ENCODE data around the gene SULT2B1. TPM values are rescaled to one million over a fixed set of nuclear protein-coding genes. Genes with fewer than 3 reads are reported as not detected.

SULT2B1 gene
- total and polyA plus RNA-seq, 2 donors (not counting 1 experiment from before 2014, with no cell fraction given), result 0.10 to 0.33 TPM

- Histone ChIP-seq H3K27me3 (ENCODE audit: control insufficient read depth, insufficient read depth, low read length) (no peaks in the 10 kb centered on the region), H3K4me1 (ENCODE audit: control insufficient read depth, extremely low read depth, insufficient read depth, low read length) (peaks cover 9% of the 10 kb centered on the region), H3K79me2 (ENCODE audit: control insufficient read depth, insufficient read depth, low read length) (peaks cover 2% of the 10 kb centered on the region), H3K4me3 (replicated peaks in 1 of 4; ENCODE audit: control extremely low read depth in 1 of 4, insufficient read depth in 1 of 4, low read depth in 3 of 4, low read length in 4 of 4) (peak overlapping the region; percentile 46 to 65 (median 54)), H3K9ac (ENCODE audit: insufficient read depth, low read length) (peak overlapping the region; percentile 59), H3K36me3 (ENCODE audit: control insufficient read depth, insufficient read depth, low read length) (peaks cover 4% of the 10 kb centered on the region), H3K4me2 (ENCODE audit: extremely low read depth, insufficient read depth, low read length) (peak overlapping the region; percentile 87), H3K9me3 (ENCODE audit: control insufficient read depth, insufficient read depth, low read depth, low read length) (no peaks in the 10 kb centered on the region), H3K27ac (ENCODE audit: insufficient read depth, low read length) (peak overlapping the region; percentile 56), H2AFZ (ENCODE audit: low read length) (no peak overlapping the region), H4K20me1 (ENCODE audit: control insufficient read depth, extremely low read depth, insufficient read depth, low read length) (no peaks in the 10 kb centered on the region)
- DNase-seq (ENCODE audit: low read depth in 2 of 2), result no peak
- TF ChIP-seq EZH2 (IDR thresholded peaks at IDR 0.05; ENCODE audit: low read length, missing control alignments) (no peak), CTCF (conservative IDR thresholded peaks at IDR 0.05 in 1 of 2, IDR thresholded peaks at IDR 0.05 in 1 of 2; ENCODE audit: low read depth in 1 of 2, low read length in 2 of 2) (no peak)
Observed at GRCh38 chr19:48624791-48625723, 73.1 kb downstream of the SULT2B1 start.

- Histone ChIP-seq H3K27me3 (ENCODE audit: control insufficient read depth, insufficient read depth, low read length) (no peaks in the 10 kb centered on the region), H3K27ac (ENCODE audit: insufficient read depth, low read length) (no peak overlapping the region), H3K4me2 (ENCODE audit: extremely low read depth, insufficient read depth, low read length) (no peak overlapping the region), H3K4me1 (ENCODE audit: control insufficient read depth, extremely low read depth, insufficient read depth, low read length) (peaks cover 15% of the 10 kb centered on the region), H3K4me3 (replicated peaks in 1 of 4; ENCODE audit: control extremely low read depth in 1 of 4, insufficient read depth in 1 of 4, low read depth in 3 of 4, low read length in 4 of 4) (no peak overlapping the region), H3K79me2 (ENCODE audit: control insufficient read depth, insufficient read depth, low read length) (no peaks in the 10 kb centered on the region), H4K20me1 (ENCODE audit: control insufficient read depth, extremely low read depth, insufficient read depth, low read length) (no peaks in the 10 kb centered on the region), H3K36me3 (ENCODE audit: control insufficient read depth, insufficient read depth, low read length) (peaks cover 4% of the 10 kb centered on the region), H2AFZ (ENCODE audit: low read length) (no peak overlapping the region), H3K9me3 (ENCODE audit: control insufficient read depth, insufficient read depth, low read depth, low read length) (no peaks in the 10 kb centered on the region), H3K9ac (ENCODE audit: insufficient read depth, low read length) (no peak overlapping the region)
- no peak for TF ChIP-seq EZH2 (IDR thresholded peaks at IDR 0.05; ENCODE audit: low read length, missing control alignments)
- TF ChIP-seq CTCF (conservative IDR thresholded peaks at IDR 0.05 in 1 of 2, IDR thresholded peaks at IDR 0.05 in 1 of 2; ENCODE audit: low read depth in 1 of 2, low read length in 2 of 2), result no peak
- DNase-seq (ENCODE audit: low read depth in 2 of 2), result no peak
Observed at GRCh38 chr19:48625891-48626327, 73.9 kb downstream of the SULT2B1 start.

DNA sequence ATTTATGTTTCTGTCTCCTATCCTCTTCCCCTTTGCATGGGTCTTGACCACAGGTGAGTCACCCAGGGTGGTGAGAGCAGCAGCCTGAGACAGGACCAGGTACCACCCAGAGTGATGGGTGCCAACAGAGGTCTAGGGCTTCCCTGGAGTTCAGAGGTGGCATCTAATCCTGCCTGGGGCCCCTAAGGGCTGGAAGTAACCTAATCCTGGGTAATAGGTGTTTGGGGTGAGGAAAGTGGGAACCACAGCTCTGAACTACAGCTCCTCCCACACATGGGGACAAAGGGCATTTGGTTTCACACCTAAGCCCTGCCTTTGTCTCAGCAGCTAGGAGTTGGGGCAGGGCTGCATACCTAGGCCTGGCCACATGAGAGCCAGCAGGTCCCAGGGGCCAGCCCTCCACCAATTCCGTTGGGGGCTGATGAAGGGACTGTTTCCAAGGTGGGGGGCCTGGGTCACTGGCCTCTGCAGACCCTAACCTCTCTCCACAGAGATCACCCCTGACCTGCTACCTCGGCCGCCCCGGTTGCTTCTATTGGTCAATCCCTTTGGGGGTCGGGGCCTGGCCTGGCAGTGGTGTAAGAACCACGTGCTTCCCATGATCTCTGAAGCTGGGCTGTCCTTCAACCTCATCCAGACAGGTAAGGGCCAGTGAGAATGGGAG, 75.4 kb downstream of the SULT2B1 start:
- Histone ChIP-seq H3K27me3 (ENCODE audit: control insufficient read depth, insufficient read depth, low read length) (no peaks in the 10 kb centered on the region), H3K79me2 (ENCODE audit: control insufficient read depth, insufficient read depth, low read length) (no peaks in the 10 kb centered on the region), H3K9ac (ENCODE audit: insufficient read depth, low read length) (no peak overlapping the region), H4K20me1 (ENCODE audit: control insufficient read depth, extremely low read depth, insufficient read depth, low read length) (no peaks in the 10 kb centered on the region), H3K27ac (ENCODE audit: insufficient read depth, low read length) (no peak overlapping the region), H2AFZ (ENCODE audit: low read length) (no peak overlapping the region), H3K4me1 (ENCODE audit: control insufficient read depth, extremely low read depth, insufficient read depth, low read length) (peaks cover 16% of the 10 kb centered on the region), H3K4me3 (replicated peaks in 1 of 4; ENCODE audit: control extremely low read depth in 1 of 4, insufficient read depth in 1 of 4, low read depth in 3 of 4, low read length in 4 of 4) (no peak overlapping the region), H3K9me3 (ENCODE audit: control insufficient read depth, insufficient read depth, low read depth, low read length) (no peaks in the 10 kb centered on the region), H3K4me2 (ENCODE audit: extremely low read depth, insufficient read depth, low read length) (no peak overlapping the region), H3K36me3 (ENCODE audit: control insufficient read depth, insufficient read depth, low read length) (peaks cover 4% of the 10 kb centered on the region)
- no peak for DNase-seq (ENCODE audit: low read depth in 2 of 2)
- no peak for TF ChIP-seq CTCF (conservative IDR thresholded peaks at IDR 0.05 in 1 of 2, IDR thresholded peaks at IDR 0.05 in 1 of 2; ENCODE audit: low read depth in 1 of 2, low read length in 2 of 2)
- TF ChIP-seq EZH2 (IDR thresholded peaks at IDR 0.05; ENCODE audit: low read length, missing control alignments), result no peak

Measured in fibroblast of lung (primary cell).